ENCODE measurements around the gene LHX3.

Gene LHX3

GRCh38 chr9:136204838-136205706, at the start of gene LHX3:
Gene LHX3, minus strand, starts transcription at chr9:136205128. Its CDS starts 116 bp downstream, at chr9:136205012.
- DNase-seq: no peak

- no peak for DNase-seq
Measured at GRCh38 chr9:136253246-136254130, 48.6 kb upstream of the LHX3 start.

GRCh38 chr9:136252846-136253245, 47.9 kb upstream of the LHX3 start:
- DNase-seq: no peak

- DNase-seq: no peak
Measured at GRCh38 chr9:136252281-136252680, 47.4 kb upstream of the LHX3 start.

GRCh38 chr9:136251264-136252115, 46.6 kb upstream of the LHX3 start:
- DNase-seq: no peak

GRCh38 chr9:136250676-136251075, 45.7 kb upstream of the LHX3 start:
- DNase-seq: no peak

GRCh38 chr9:136249877-136250559, 45.1 kb upstream of the LHX3 start:
- DNase-seq: no peak

GRCh38 chr9:136248951-136249876, 44.3 kb upstream of the LHX3 start:
- no peak for DNase-seq

GRCh38 chr9:136247947-136248637, 43.2 kb upstream of the LHX3 start:
- DNase-seq: no peak

GRCh38 chr9:136247551-136247916, 42.6 kb upstream of the LHX3 start:
- DNase-seq: no peak

GRCh38 chr9:136246849-136247550, 42.1 kb upstream of the LHX3 start:
- no peak for DNase-seq

- peak; percentile 85 for DNase-seq
Measured at GRCh38 chr9:136245219-136246150, 40.6 kb upstream of the LHX3 start, which contains the start of gene QSOX2. Gene QSOX2, minus strand, starts transcription at chr9:136245812. Its CDS starts 9 bp downstream, at chr9:136245803.

- DNase-seq: no peak
Measured at GRCh38 chr9:136244969-136245218, 40.0 kb upstream of the LHX3 start.

- DNase-seq: peak; percentile 49
Measured at GRCh38 chr9:136244122-136244968, 39.4 kb upstream of the LHX3 start.

- DNase-seq: no peak
Measured at GRCh38 chr9:136243631-136244030, 38.7 kb upstream of the LHX3 start.

- DNase-seq: no peak
Measured at GRCh38 chr9:136242918-136243525, 38.1 kb upstream of the LHX3 start.

GRCh38 chr9:136242248-136242647, 37.3 kb upstream of the LHX3 start:
- no peak for DNase-seq
